Subcutaneous abdominal adipose tissue (tissue), 5 donors: ENCODE measurements around the gene GLI3.
A peak's percentile ranks its signal among the peaks of the same experiment; 100 is the strongest.

Source experiments
- H3K27ac ChIP-seq: one replicate; pipeline ENCODE4 v1.7.0; 2013; ENCODE audit warnings: low read depth, mild to moderate bottlenecking, inconsistent platforms, low read length, moderate library complexity
- H3K27me3 ChIP-seq, 5 donors: one replicate each; pipeline ENCODE4 v1.7.0; 2013; ENCODE audit warnings: low read length in 5 of 5, inconsistent platforms in 1 of 5; ENCODE audit not compliant: control insufficient read depth in 5 of 5, insufficient read depth in 4 of 5
- H3K36me3 ChIP-seq, 5 donors: one replicate each; pipeline ENCODE4 v1.7.0; 2013; ENCODE audit warnings: low read length in 5 of 5; ENCODE audit not compliant: control insufficient read depth in 5 of 5, insufficient read depth in 5 of 5
- H3K4me1 ChIP-seq, 5 donors: one replicate each; pipeline ENCODE4 v1.7.0; 2013; ENCODE audit warnings: low read length in 5 of 5, mild to moderate bottlenecking in 3 of 5, moderate library complexity in 1 of 5; ENCODE audit not compliant: control insufficient read depth in 5 of 5, insufficient read depth in 5 of 5
- H3K4me3 ChIP-seq, 5 donors: one replicate each; pipeline ENCODE4 v1.7.0; 2013; ENCODE audit warnings: low read length in 5 of 5, low read depth in 1 of 5
- H3K9ac ChIP-seq, 5 donors: one replicate each; pipeline ENCODE4 v1.7.0; 2013; ENCODE audit warnings: low read length in 5 of 5, mild to moderate bottlenecking in 4 of 5, moderate library complexity in 3 of 5
- H3K9me3 ChIP-seq, 5 donors: one replicate each; pipeline ENCODE4 v1.7.0; 2013; ENCODE audit warnings: low read length in 5 of 5; ENCODE audit not compliant: control insufficient read depth in 5 of 5
- donor health status: healthy.
- donor health status: healthy.
- donor health status: healthy.
- donor health status: healthy.
- donor health status: healthy.

GLI3 gene

GRCh38 chr7:42104694-42105093 is 132.3 kb downstream of the GLI3 start:
- Histone ChIP-seq H3K27me3 (peaks cover 0 to 3% (median 0%) of the 10 kb centered on the region in 5 donors), H3K27ac (no peak overlapping the region), H3K36me3 (no peaks in the 10 kb centered on the region), H3K9ac (no peak overlapping the region), H3K4me1 (peaks cover 9 to 38% (median 16%) of the 10 kb centered on the region in 5 donors), H3K9me3 (no peaks in the 10 kb centered on the region), H3K4me3 (no peak overlapping the region)

- Histone ChIP-seq H3K9me3 (no peaks in the 10 kb centered on the region), H3K4me1 (peaks cover 9 to 33% (median 16%) of the 10 kb centered on the region in 5 donors), H3K27ac (no peak overlapping the region), H3K27me3 (peaks cover 0 to 3% (median 0%) of the 10 kb centered on the region in 5 donors), H3K36me3 (no peaks in the 10 kb centered on the region), H3K4me3 (no peak overlapping the region), H3K9ac (no peak overlapping the region)
These were observed 132.8 kb downstream of the GLI3 start for GRCh38 chr7:42104231-42104630.

GRCh38 chr7:42103456-42103855 is 133.6 kb downstream of the GLI3 start:
- Histone ChIP-seq H3K9me3 (no peaks in the 10 kb centered on the region), H3K27ac (no peak overlapping the region), H3K27me3 (peaks cover 0 to 3% (median 0%) of the 10 kb centered on the region in 5 donors), H3K36me3 (no peaks in the 10 kb centered on the region), H3K4me3 (no peak overlapping the region), H3K4me1 (peaks cover 9 to 26% (median 16%) of the 10 kb centered on the region in 5 donors), H3K9ac (no peak overlapping the region)

- Histone ChIP-seq H3K4me1 (peaks cover 9 to 22% (median 16%) of the 10 kb centered on the region in 5 donors), H3K36me3 (no peaks in the 10 kb centered on the region), H3K9ac (no peak overlapping the region), H3K4me3 (no peak overlapping the region), H3K27ac (no peak overlapping the region), H3K27me3 (peaks cover 0 to 3% (median 0%) of the 10 kb centered on the region in 5 donors), H3K9me3 (no peaks in the 10 kb centered on the region)
These were observed 134.0 kb downstream of the GLI3 start for GRCh38 chr7:42103020-42103419.

- Histone ChIP-seq H3K4me1 (peaks cover 7 to 16% (median 10%) of the 10 kb centered on the region in 5 donors), H3K36me3 (no peaks in the 10 kb centered on the region), H3K27me3 (peaks cover 0 to 3% (median 0%) of the 10 kb centered on the region in 5 donors), H3K9ac (no peak overlapping the region), H3K4me3 (no peak overlapping the region), H3K9me3 (no peaks in the 10 kb centered on the region), H3K27ac (no peak overlapping the region)
These were observed 134.7 kb downstream of the GLI3 start for GRCh38 chr7:42102301-42102700.

DNA sequence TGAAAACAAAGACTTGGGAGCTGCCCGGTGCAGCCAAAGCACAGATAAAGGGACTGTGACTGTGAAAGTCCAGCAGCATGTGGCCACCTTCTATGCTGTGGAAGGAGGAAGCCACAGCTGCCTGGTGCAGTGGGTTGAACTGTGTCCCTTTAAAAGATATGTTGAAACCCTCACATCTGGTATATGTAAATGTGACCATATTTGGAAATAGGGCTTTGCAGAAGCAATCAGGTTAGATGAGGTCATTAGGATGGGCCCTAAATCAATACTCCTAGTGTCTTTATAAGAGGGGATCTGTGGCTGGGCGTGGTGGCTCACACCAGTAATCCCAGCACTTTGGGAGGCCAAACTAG is 136.9 kb downstream of the GLI3 start:
- no peaks in the 10 kb centered on the region for H3K27me3 ChIP-seq
- H3K4me1 ChIP-seq: peaks cover 3 to 13% (median 12%) of the 10 kb centered on the region in 5 donors
- H3K9me3 ChIP-seq: no peaks in the 10 kb centered on the region
- H3K4me3 ChIP-seq: no peak overlapping the region
- H3K27ac ChIP-seq: no peak overlapping the region
- H3K9ac ChIP-seq: no peak overlapping the region
- no peaks in the 10 kb centered on the region for H3K36me3 ChIP-seq

- Histone ChIP-seq H3K9me3 (no peaks in the 10 kb centered on the region), H3K36me3 (no peaks in the 10 kb centered on the region), H3K9ac (no peak overlapping the region), H3K4me3 (no peak overlapping the region), H3K27me3 (no peaks in the 10 kb centered on the region), H3K27ac (no peak overlapping the region), H3K4me1 (peaks cover 3 to 13% (median 12%) of the 10 kb centered on the region in 5 donors)
These were observed 137.4 kb downstream of the GLI3 start for GRCh38 chr7:42099470-42100155.

- no peaks in the 10 kb centered on the region for H3K9me3 ChIP-seq
- no peak overlapping the region for H3K27ac ChIP-seq
- H3K9ac ChIP-seq: no peak overlapping the region
- H3K36me3 ChIP-seq: no peaks in the 10 kb centered on the region
- no peak overlapping the region for H3K4me3 ChIP-seq
- H3K4me1 ChIP-seq: peaks cover under 1 to 13% (median 12%) of the 10 kb centered on the region in 5 donors
- H3K27me3 ChIP-seq: no peaks in the 10 kb centered on the region
These were observed 137.9 kb downstream of the GLI3 start for GRCh38 chr7:42099066-42099465.

DNA sequence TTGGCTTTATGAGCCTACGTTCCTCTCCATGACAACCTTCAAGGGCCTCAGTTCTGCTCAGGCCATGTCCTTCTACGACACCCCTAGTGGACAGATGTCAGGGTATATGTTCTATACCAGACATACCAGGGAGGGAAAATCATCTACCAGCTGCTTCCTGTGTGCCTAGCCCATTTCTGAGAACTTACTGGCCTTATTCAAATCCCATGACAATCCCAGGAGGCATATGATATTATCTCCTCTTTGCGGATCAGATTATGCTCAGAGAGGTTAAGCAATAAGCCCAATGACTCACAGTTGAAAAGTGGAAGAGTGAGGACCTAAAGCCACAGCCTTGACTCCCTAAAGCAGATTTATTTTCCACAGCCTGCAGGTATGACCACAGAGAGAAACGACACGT is 139.3 kb downstream of the GLI3 start:
- Histone ChIP-seq H3K9me3 (no peaks in the 10 kb centered on the region), H3K4me1 (peaks cover 0 to 13% (median 12%) of the 10 kb centered on the region in 5 donors), H3K27ac (no peak overlapping the region), H3K36me3 (no peaks in the 10 kb centered on the region), H3K27me3 (no peaks in the 10 kb centered on the region), H3K4me3 (no peak overlapping the region), H3K9ac (no peak overlapping the region)

GRCh38 chr7:42096681-42097561 is 140.1 kb downstream of the GLI3 start:
- Histone ChIP-seq H3K27me3 (no peaks in the 10 kb centered on the region), H3K9me3 (no peaks in the 10 kb centered on the region), H3K4me3 (no peak overlapping the region), H3K4me1 (peaks cover 0 to 13% (median 12%) of the 10 kb centered on the region in 5 donors), H3K9ac (peak overlapping the region in 1 of 5 donors; percentile 38), H3K36me3 (no peaks in the 10 kb centered on the region), H3K27ac (no peak overlapping the region)
